Measurements from ENCODE around the gene VANGL1.

The VANGL1 gene

GRCh38 chr1:115656461-115657077 is 14.8 kb downstream of the VANGL1 start:
- no peak for DNase-seq
- Histone ChIP-seq H3K36me3 (no peaks in the 10 kb centered on the region), H3K4me3 (ENCODE audit: low read depth, low read length) (no peak overlapping the region), H3K9me3 (no peaks in the 10 kb centered on the region; the same call in 1 of the 2 replicates), H3K4me1 (no peaks in the 10 kb centered on the region), H3K27me3 (no peaks in the 10 kb centered on the region)
- no peak for TF ChIP-seq CTCF (IDR thresholded peaks at IDR 0.05; ENCODE audit: low read depth, low read length)

- H3K4me1 ChIP-seq, result no peaks in the 10 kb centered on the region
- DNase-seq, result no peak
- H3K4me3 ChIP-seq (ENCODE audit: low read depth, low read length), result no peak overlapping the region
- TF ChIP-seq CTCF (IDR thresholded peaks at IDR 0.05; ENCODE audit: low read depth, low read length), result no peak
- no peaks in the 10 kb centered on the region for H3K27me3 ChIP-seq
- H3K9me3 ChIP-seq, result no peaks in the 10 kb centered on the region; the same call in 1 of the 2 replicates
- H3K36me3 ChIP-seq, result no peaks in the 10 kb centered on the region
Measured at GRCh38 chr1:115658646-115659045, 16.9 kb downstream of the VANGL1 start.

- Histone ChIP-seq H3K27me3 (no peaks in the 10 kb centered on the region), H3K4me1 (no peaks in the 10 kb centered on the region), H3K4me3 (ENCODE audit: low read depth, low read length) (no peak overlapping the region), H3K9me3 (no peaks in the 10 kb centered on the region; the same call in 1 of the 2 replicates), H3K36me3 (no peaks in the 10 kb centered on the region)
- DNase-seq, result no peak
- TF ChIP-seq CTCF (IDR thresholded peaks at IDR 0.05; ENCODE audit: low read depth, low read length), result no peak
Measured at GRCh38 chr1:115660151-115660550, 18.4 kb downstream of the VANGL1 start.

- Histone ChIP-seq H3K9me3 (no peaks in the 10 kb centered on the region; the same call in 1 of the 2 replicates), H3K4me3 (ENCODE audit: low read depth, low read length) (no peak overlapping the region), H3K4me1 (no peaks in the 10 kb centered on the region), H3K27me3 (no peaks in the 10 kb centered on the region), H3K36me3 (no peaks in the 10 kb centered on the region)
- DNase-seq, result no peak
- TF ChIP-seq CTCF (IDR thresholded peaks at IDR 0.05; ENCODE audit: low read depth, low read length), result no peak
Measured at GRCh38 chr1:115661157-115661556, 19.4 kb downstream of the VANGL1 start.

- Histone ChIP-seq H3K9me3 (no peaks in the 10 kb centered on the region), H3K4me3 (ENCODE audit: low read depth, low read length) (no peak overlapping the region), H3K4me1 (no peaks in the 10 kb centered on the region), H3K27me3 (no peaks in the 10 kb centered on the region), H3K36me3 (no peaks in the 10 kb centered on the region)
- TF ChIP-seq CTCF (IDR thresholded peaks at IDR 0.05; ENCODE audit: low read depth, low read length), result no peak
- no peak for DNase-seq
Measured at GRCh38 chr1:115665319-115666096, 23.7 kb downstream of the VANGL1 start.

- H3K4me1 ChIP-seq, result no peaks in the 10 kb centered on the region
- H3K4me3 ChIP-seq (ENCODE audit: low read depth, low read length), result no peak overlapping the region
- H3K9me3 ChIP-seq, result no peaks in the 10 kb centered on the region
- TF ChIP-seq CTCF (IDR thresholded peaks at IDR 0.05; ENCODE audit: low read depth, low read length), result no peak
- no peak for DNase-seq
- no peaks in the 10 kb centered on the region for H3K27me3 ChIP-seq
- H3K36me3 ChIP-seq, result no peaks in the 10 kb centered on the region
Measured at GRCh38 chr1:115666206-115666605, 24.4 kb downstream of the VANGL1 start.
